ENCODE results near the gene ALDH3B1. TPM values are rescaled to one million over a fixed set of nuclear protein-coding genes. Genes with fewer than 3 reads are reported as not detected.

The ALDH3B1 gene
- total and polyA plus RNA-seq, 2 of the 4 experiments (the other 2 are of a cell fraction) = 11.8 to 22.8 TPM

DNA sequence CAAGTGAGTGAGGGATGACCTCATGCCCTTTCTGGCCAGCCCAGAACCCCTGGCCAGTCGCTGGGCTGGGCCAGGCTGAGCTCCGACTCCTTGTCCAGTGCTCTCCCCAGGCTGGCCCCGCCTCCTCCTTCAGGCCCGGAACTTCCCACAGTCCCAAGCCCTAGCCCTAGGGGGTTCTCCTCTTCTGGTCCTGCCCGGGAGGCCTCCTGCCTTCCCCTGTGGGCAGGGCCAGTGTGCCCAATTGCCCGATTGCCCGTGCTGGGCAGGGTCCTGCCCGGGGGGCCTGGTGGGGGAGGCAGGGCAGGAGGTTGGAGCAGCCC is 32.9 kb downstream of the ALDH3B1 start:
- Histone ChIP-seq H4K5ac (ENCODE audit: low read depth, low read length) (no peak overlapping the region), H2BK20ac (ENCODE audit: low read depth, low read length) (no peak overlapping the region), H3K9ac (ENCODE audit: low read depth, low read length) (no peak overlapping the region), H3K4me2 (ENCODE audit: low read depth, low read length) (no peak overlapping the region), H4K20me1 (ENCODE audit: insufficient read depth, low read length) (no peaks in the 10 kb centered on the region; the same call in 1 of the 2 replicates), H3K56ac (ENCODE audit: extremely low read depth, insufficient read depth, low read length) (no peak overlapping the region), H3K36me3 (ENCODE audit: control insufficient read depth, insufficient read depth, low read length) (peaks cover 35% of the 10 kb centered on the region), H4K8ac (ENCODE audit: low read depth in 2 of 2, low read length in 2 of 2) (no peak overlapping the region), H3K27me3 (ENCODE audit: control insufficient read depth, insufficient read depth, low read length) (no peaks in the 10 kb centered on the region), H3K23ac (ENCODE audit: low read depth, low read length) (no peak overlapping the region), H3K4me3 (ENCODE audit: insufficient read depth, low read depth, low read length) (no peak overlapping the region), H3K4ac (ENCODE audit: low read depth, low read length) (peak overlapping the region; percentile 27; the same call in 1 of the 2 replicates), H2BK120ac (ENCODE audit: low read depth, low read length) (no peak overlapping the region), H2BK15ac (ENCODE audit: low read depth, low read length) (no peak overlapping the region), H2AK5ac (ENCODE audit: low read depth, low read length) (no peak overlapping the region; the same call in 1 of the 2 replicates), H3K27ac (ENCODE audit: insufficient read depth, low read length) (no peak overlapping the region), H3K9me3 (ENCODE audit: control insufficient read depth, insufficient read depth, low read length) (no peaks in the 10 kb centered on the region), H2BK5ac (ENCODE audit: low read depth, low read length, poor library complexity, severe bottlenecking) (peak overlapping the region; percentile 53), H3K79me1 (ENCODE audit: low read depth in 1 of 2, low read length in 2 of 2) (peaks cover 4 to 50% of the 10 kb centered on the region in 2 experiments; a peak in 3 of 4 replicates), H3K9me1 (ENCODE audit: insufficient read depth, low read length) (no peaks in the 10 kb centered on the region), H3K18ac (ENCODE audit: low read depth, low read length) (no peak overlapping the region), H4K91ac (ENCODE audit: insufficient read depth, low read depth, low read length) (no peak overlapping the region), H2AK9ac (replicated peaks; ENCODE audit: low read depth, low read length, poor library complexity) (peak overlapping the region; percentile 67), H3K4me1 (ENCODE audit: control insufficient read depth, insufficient read depth, low read length) (peaks cover 24% of the 10 kb centered on the region), H2AFZ (replicated peaks; ENCODE audit: low read length, poor library complexity) (peak overlapping the region; percentile 27), H3K14ac (replicated peaks; ENCODE audit: low read depth, low read length) (no peak overlapping the region)
- TF ChIP-seq MAFK (IDR thresholded peaks at IDR 0.05; ENCODE audit: low read depth, low read length) (no peak), CTCF (conservative IDR thresholded peaks at IDR 0.05; ENCODE audit: low read depth, low read length) (no peak), USF2 (IDR thresholded peaks at IDR 0.05; ENCODE audit: low read depth, low read length) (no peak), RFX5 (IDR thresholded peaks at IDR 0.05; ENCODE audit: low read depth, low read length) (no peak), RCOR1 (IDR thresholded peaks at IDR 0.05; ENCODE audit: insufficient replicate concordance, low read length) (no peak), MAZ (IDR thresholded peaks at IDR 0.05; ENCODE audit: borderline replicate concordance, low read depth, low read length) (no peak), FOS (IDR thresholded peaks at IDR 0.05; ENCODE audit: low read depth, low read length) (no peak), BHLHE40 (IDR thresholded peaks at IDR 0.05; ENCODE audit: low read depth, low read length) (no peak), MXI1 (IDR thresholded peaks at IDR 0.05; ENCODE audit: borderline replicate concordance, low read depth, low read length) (no peak), POLR2A (IDR thresholded peaks at IDR 0.05; ENCODE audit: low read depth, low read length) (no peak)
- BruUV-seq (replicated peaks) = no TSS peak
- in situ Hi-C loops (cut with MboI; ENCODE audit: low sequenced_read_pairs) = no loop called here
- WGBS, 2 experiments (ENCODE audit: extremely low coverage in 2 of 2, insufficient read length in 1 of 2) = 80% methylated on average over 1 of the region's 8 CpGs; no CpG with 5 or more reads in 1 of the 2 experiments
- intact Hi-C loops (cut with micrococcal nuclease) = no loop called here
- no peak for ATAC-seq (ENCODE audit: low read depth)
- dilution Hi-C loops (cut with HindIII; ENCODE audit: low sequenced_read_pairs, unreplicated experiment) = no loop called here
- CTCF ChIA-PET = interaction anchor here (1.4 kb wide), 1 partner anchor 10 kb away, joined by 3 read pairs; no protein-coding TSS in a partner anchor
- POLR2A ChIA-PET (ENCODE audit: unreplicated experiment) = no interaction called here
- no peak for DNase-seq

Data from IMR-90 (cell line).